Measurements from ENCODE around the gene PHLPP1.
A peak's percentile ranks its signal among the peaks of the same experiment; 100 is the strongest.
"Not testable (repeated sequence)": the region's sequence is repeated elsewhere in the genome, so short reads cannot be mapped to it uniquely, and the experiment has no call there.

Gene PHLPP1

GRCh38 chr18:62715436-62715758 is at the start of gene PHLPP1:
TSS of gene PHLPP1 (plus strand) at chr18:62715541. CDS start at chr18:62715684, 143 bp downstream.
- DNase-seq (ENCODE audit: low read depth) = no peak

DNA sequence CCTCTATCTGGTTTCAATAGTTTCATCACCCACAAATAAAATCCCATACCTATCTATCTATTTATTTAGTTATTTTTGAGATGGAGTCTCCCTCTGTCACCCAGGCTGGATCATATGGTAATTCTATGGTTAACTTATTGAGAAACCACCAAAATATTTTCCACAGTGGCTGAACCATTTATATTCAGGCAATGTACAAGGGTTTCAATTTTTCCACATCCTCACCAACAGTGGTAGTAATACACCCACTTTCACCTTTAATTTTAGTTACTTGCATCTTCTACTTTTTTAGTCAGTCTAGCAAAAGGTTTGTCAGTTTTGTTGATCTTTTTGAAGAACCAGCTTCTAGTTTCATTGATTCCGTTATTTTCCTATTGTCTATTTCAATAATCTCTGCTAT is 46.1 kb upstream of the PHLPP1 start:
- DNase-seq (ENCODE audit: low read depth) = no peak

DNA sequence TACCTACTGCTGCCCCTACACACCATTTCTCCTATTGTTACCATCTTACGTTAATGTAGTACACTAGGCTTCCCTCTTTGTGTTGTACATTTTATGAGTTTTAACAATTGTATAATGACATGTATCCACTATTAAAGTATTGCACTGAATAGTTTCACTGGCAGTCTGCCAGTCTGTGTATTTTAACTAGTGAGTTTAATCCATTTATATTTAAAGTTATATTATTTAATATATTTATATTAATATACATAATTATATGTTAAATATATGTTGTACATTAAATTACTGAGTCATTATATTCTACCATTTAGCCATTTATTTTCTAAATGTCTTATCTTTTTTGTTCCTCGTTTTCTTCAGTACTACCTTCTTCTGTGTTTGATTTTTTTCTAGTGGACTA is 44.8 kb upstream of the PHLPP1 start:
- no peak for DNase-seq (ENCODE audit: low read depth)

- no peak for DNase-seq (ENCODE audit: low read depth)
Measured at GRCh38 chr18:62672600-62672999, 42.7 kb upstream of the PHLPP1 start.

DNA sequence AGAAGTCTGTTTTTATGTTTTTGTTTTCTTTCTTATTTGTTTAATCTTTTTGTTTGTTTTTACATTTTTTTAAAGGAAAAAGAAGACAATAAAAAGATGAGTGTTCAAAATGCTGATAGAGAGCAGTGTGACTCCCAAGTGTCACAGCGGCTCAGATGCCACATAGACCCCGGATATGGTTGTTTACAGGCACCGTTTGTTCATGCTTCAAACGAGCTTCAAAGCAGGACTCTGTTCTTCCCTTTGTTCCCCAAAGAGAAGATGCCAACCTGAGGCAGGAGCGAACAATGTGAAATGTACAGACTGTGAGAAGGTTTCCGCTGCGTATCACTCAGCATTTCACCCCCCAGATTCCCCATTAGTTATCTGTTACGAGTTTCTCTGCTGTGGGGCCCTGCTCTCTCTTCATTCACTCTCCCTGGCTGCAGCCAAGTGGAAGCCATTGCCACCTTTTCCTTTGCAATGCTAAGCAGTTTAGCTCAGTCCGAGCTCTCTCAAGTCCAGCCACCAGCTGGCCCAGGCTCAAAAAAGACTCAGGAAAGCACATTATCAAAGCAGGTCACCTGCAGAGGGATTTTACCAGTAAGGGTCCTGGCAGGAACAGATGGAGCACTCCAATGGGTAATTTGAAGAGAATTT is 36.4 kb upstream of the PHLPP1 start:
- no peak for DNase-seq (ENCODE audit: low read depth)

DNA sequence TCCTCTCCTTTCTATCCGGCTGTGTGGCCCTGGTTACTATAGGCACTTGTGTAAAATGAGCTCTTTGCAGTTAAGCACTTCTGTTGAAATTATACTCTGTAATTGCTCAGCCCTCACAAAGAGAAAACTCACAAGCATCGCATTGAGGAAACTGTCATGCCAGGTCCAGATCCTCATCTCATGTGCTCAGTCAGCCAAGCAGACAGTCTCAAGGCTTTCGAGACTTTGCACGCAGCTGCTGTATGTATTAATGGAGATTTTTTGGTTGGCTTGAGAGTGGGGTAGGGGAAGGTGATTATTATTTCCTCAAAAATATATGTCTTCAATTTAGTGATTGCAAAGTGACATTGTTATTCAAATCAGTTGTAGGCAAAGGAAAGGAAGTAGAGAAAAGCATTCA is 33.0 kb upstream of the PHLPP1 start:
- DNase-seq (ENCODE audit: low read depth) = no peak

- no peak for DNase-seq (ENCODE audit: low read depth)
Measured at GRCh38 chr18:62683935-62684334, 31.4 kb upstream of the PHLPP1 start.

GRCh38 chr18:62688743-62689317 is 26.5 kb upstream of the PHLPP1 start:
- no peak for DNase-seq (ENCODE audit: low read depth)

DNA sequence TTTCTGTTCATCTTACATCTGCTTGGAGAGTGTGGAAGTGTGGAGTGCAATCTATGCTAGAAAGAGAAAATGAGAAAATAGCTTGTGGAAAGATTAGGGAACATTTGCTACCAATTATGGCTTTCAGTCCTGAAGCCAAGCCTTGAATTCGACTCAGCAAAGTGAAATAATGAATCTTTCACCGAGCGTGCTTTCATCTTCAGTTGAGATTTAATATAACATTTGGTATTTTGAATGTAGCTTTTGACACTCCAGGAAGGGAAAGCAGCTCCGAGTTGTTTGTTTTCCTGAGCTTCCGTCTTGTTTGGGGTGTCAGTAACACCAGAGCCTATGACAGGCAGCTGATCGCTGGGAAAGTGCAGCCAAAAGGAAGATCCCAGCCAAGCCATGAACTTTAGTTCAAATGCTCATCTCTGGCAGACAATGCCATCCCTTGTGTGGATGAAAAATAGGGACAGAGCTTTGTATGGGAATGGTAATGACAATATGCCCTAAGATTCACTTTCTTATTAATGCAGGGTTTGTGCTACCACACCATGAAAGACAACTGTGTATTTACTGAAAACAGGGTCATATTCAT is 25.0 kb upstream of the PHLPP1 start:
- DNase-seq (ENCODE audit: low read depth) = no peak

- no peak for DNase-seq (ENCODE audit: low read depth)
Measured at GRCh38 chr18:62693659-62694058, 21.7 kb upstream of the PHLPP1 start.

- no peak for DNase-seq (ENCODE audit: low read depth)
Measured at GRCh38 chr18:62697636-62698035, 17.7 kb upstream of the PHLPP1 start.

DNA sequence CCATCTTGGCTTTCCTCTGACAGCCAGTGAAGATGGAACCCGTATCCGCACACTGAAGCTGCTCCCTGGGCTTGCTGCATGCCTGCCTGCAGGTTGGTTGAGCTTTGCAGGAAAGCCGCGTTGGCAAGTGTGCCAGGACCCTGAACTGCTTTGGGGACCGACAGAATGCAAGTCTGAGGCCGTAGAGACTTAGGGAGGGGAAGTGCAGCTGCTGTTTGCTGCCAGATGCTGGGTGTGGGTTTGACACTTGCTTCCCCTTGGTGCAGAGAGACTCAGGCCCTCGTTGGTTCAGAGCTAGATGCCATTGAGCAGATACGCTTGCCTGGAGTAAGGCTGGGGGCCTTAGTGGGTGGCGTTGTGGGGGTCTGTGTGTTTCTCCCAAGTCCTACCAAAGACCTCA is 13.1 kb upstream of the PHLPP1 start:
- no peak for DNase-seq (ENCODE audit: low read depth)

DNA sequence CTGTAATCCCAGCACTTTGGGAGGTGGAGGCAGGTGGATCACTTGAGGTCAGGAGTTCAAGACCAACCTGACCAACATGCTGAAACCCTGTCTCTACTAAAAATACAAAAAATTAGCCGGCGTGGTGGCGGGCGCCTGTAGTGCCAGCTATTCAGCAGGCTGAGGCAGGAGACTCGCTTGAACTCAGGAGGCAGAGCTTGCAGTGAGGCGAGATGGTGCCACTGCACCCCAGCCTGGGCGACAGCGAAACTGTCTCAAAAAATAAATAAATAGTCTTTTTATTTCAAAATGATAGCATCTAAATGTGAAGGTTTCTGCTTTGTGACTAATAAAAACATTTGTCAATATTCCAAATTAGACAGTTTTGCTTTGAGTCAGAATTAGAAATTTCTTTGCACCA is 8.5 kb upstream of the PHLPP1 start:
- DNase-seq (ENCODE audit: low read depth) = not testable (repeated sequence)

DNA sequence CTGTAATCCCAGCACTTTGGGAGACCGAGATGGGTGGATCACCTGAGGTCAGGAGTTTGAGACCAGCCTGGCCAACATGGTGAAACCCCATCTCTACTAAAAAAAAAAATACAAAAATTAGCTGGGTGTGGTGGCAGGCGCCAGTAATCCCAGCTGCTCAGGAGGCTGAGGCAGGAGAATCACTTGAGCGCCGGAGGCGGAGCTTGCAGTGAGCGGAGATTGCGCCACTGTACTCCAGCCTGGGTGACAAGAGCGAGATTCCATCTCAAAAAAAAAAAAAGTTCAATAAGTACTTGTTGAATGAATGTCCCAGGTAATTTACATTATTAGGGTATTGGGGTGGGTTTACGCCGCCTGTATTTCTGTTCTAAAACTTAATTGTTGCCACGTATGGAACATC is 5.4 kb upstream of the PHLPP1 start:
- DNase-seq (ENCODE audit: low read depth) = not testable (repeated sequence)

GRCh38 chr18:62710417-62710816 is 4.9 kb upstream of the PHLPP1 start:
- no peak for DNase-seq (ENCODE audit: low read depth)

GRCh38 chr18:62711781-62712180 is 3.6 kb upstream of the PHLPP1 start:
- DNase-seq (ENCODE audit: low read depth) = no peak

GRCh38 chr18:62713651-62714247 is 1.6 kb upstream of the PHLPP1 start:
- DNase-seq (ENCODE audit: low read depth) = no peak

GRCh38 chr18:62714671-62715435 is 488 bp upstream of the PHLPP1 start:
- peak; percentile 90 for DNase-seq (ENCODE audit: low read depth)

DNA sequence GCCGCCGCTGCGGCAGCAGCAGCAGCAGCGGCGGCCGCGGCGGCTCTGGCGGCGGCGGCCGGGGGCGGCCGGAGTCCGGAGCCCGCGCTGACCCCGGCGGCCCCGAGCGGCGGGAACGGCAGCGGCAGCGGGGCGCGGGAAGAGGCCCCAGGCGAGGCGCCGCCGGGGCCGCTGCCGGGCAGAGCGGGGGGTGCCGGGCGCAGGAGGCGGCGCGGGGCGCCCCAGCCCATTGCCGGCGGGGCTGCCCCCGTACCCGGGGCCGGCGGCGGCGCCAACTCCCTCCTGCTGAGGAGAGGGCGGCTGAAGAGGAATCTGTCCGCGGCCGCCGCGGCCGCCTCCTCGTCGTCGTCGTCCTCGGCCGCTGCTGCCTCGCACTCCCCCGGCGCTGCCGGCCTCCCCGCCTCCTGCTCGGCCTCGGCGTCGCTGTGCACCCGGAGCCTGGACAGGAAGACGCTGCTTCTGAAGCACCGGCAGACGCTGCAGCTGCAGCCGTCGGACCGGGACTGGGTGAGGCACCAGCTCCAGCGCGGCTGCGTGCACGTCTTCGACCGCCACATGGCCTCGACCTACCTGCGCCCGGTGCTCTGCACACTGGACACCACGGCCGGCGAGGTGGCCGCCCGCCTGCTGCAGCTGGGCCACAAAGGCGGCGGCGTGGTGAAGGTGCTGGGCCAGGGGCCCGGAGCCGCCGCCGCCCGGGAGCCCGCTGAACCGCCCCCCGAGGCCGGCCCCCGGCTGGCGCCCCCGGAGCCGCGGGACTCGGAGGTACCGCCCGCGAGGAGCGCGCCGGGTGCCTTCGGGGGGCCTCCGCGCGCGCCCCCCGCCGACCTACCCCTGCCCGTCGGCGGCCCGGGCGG is 646 bp downstream of the PHLPP1 start:
- peak; percentile 37 for DNase-seq (ENCODE audit: low read depth)

GRCh38 chr18:62716619-62717168 is 1.4 kb downstream of the PHLPP1 start:
- peak; percentile 37 for DNase-seq (ENCODE audit: low read depth)

GRCh38 chr18:62717169-62717924 is 2.0 kb downstream of the PHLPP1 start:
- DNase-seq (ENCODE audit: low read depth) = peak; percentile 15
